Karpas-422 (cell line): ENCODE measurements around the gene PSG1. TPM values are rescaled to one million over a fixed set of nuclear protein-coding genes. Genes with fewer than 3 reads are reported as not detected.
"Not testable (repeated sequence)": the region's sequence is repeated elsewhere in the genome, so short reads cannot be mapped to it uniquely, and the experiment has no call there.

Experiments
- DNase-seq: peaks from one replicate; pipeline ENCODE4 v3.0.0-alpha.2; 2015
- H2AFZ ChIP-seq: fragments of 200-600 bp; sonication (generic); 2 replicates; pipeline ENCODE4 v1.6.1; 2014; ENCODE audit warnings: antibody characterized with exemption, low read length, mixed read lengths
- H3K27ac ChIP-seq: fragments of 200-600 bp; sonication (generic); 2 replicates; pipeline ENCODE4 v1.5.1; 2014; ENCODE audit warnings: mild to moderate bottlenecking, low read length, moderate library complexity
- H3K27me3 ChIP-seq: fragments of 200-600 bp; sonication (generic); 2 replicates; pipeline ENCODE4 v1.6.1; 2014; ENCODE audit warnings: low read length, mixed read lengths
- H3K36me3 ChIP-seq: fragments of 200-600 bp; sonication (generic); 2 replicates; pipeline ENCODE4 v1.6.1; 2014; ENCODE audit warnings: low read length, mixed read lengths; ENCODE audit not compliant: insufficient read depth
- H3K4me1 ChIP-seq: fragments of 200-600 bp; sonication (generic); 2 replicates; pipeline ENCODE4 v1.6.1; 2014; ENCODE audit warnings: mild to moderate bottlenecking, low read length, mixed read lengths
- H3K4me2 ChIP-seq: fragments of 200-600 bp; sonication (generic); 2 replicates; pipeline ENCODE4 v1.6.1; 2014; ENCODE audit warnings: low read length, low read depth, mild to moderate bottlenecking; ENCODE audit not compliant: poor library complexity, severe bottlenecking
- H3K4me3 ChIP-seq: fragments of 200-600 bp; sonication (generic); 2 replicates; pipeline ENCODE4 v1.5.1; 2014; ENCODE audit warnings: mild to moderate bottlenecking, antibody characterized with exemption, low read length, mixed read lengths
- H3K79me2 ChIP-seq: fragments of 200-600 bp; sonication (generic); 2 replicates; pipeline ENCODE4 v1.6.1; 2014; ENCODE audit warnings: mild to moderate bottlenecking, low read length, mixed read lengths
- H3K9ac ChIP-seq: fragments of 200-600 bp; sonication (generic); 2 replicates; pipeline ENCODE4 v1.6.0; 2014; ENCODE audit warnings: low read length
- H3K9me2 ChIP-seq: fragments of 200-600 bp; sonication (generic), shearing (Covaris generic); replicated peaks from 2 replicates; pipeline ENCODE4 v1.6.0; 2014; ENCODE audit warnings: mild to moderate bottlenecking, low read length, moderate library complexity; ENCODE audit not compliant: insufficient read depth
- H3K9me3 ChIP-seq: fragments of 300-700, 200-600 bp; sonication (generic); 2 replicates; pipeline ENCODE4 v1.6.1; 2014; ENCODE audit warnings: low read length, mixed read lengths
- H4K20me1 ChIP-seq: fragments of 200-600 bp; sonication (generic); 2 replicates; pipeline ENCODE4 v1.6.1; 2014; ENCODE audit warnings: mild to moderate bottlenecking, antibody characterized with exemption, low read length, low read depth; ENCODE audit not compliant: insufficient read depth
- total RNA-seq: library from RNA; depleted of rRNA; stranded (reverse); fragments of >200 nt; shearing (Covaris generic); gene quantifications from 2 replicates; pipeline ENCODE4 v1.2.3, GENCODE V29; 2014; ENCODE audit warnings: low replicate concordance; rRNA removed

PSG1 gene
- total RNA-seq, 1 experiment from 2014 or later: not detected

- not testable (repeated sequence) for H3K4me1 ChIP-seq, H3K27ac ChIP-seq, DNase-seq, H2AFZ ChIP-seq, H3K9me3 ChIP-seq, H3K36me3 ChIP-seq, H3K4me2 ChIP-seq, H3K79me2 ChIP-seq, H3K9ac ChIP-seq, H3K4me3 ChIP-seq, H4K20me1 ChIP-seq, H3K9me2 ChIP-seq, H3K27me3 ChIP-seq
Measured at GRCh38 chr19:42821306-42821977, 58.1 kb downstream of the PSG1 start.

- not testable (repeated sequence) for H3K9me3 ChIP-seq, H3K4me3 ChIP-seq, H3K4me1 ChIP-seq, DNase-seq, H3K79me2 ChIP-seq, H3K9ac ChIP-seq, H3K36me3 ChIP-seq, H4K20me1 ChIP-seq, H3K27me3 ChIP-seq, H3K9me2 ChIP-seq, H3K27ac ChIP-seq, H2AFZ ChIP-seq, H3K4me2 ChIP-seq
Measured at GRCh38 chr19:42819960-42820650, 59.4 kb downstream of the PSG1 start.

- no peak for DNase-seq
- no peak overlapping the region for H2AFZ ChIP-seq
- no peaks in the 10 kb centered on the region for H3K79me2 ChIP-seq
- no peak overlapping the region for H3K27ac ChIP-seq
- H3K9me2 ChIP-seq: no peaks in the 10 kb centered on the region
- no peaks in the 10 kb centered on the region for H3K9me3 ChIP-seq
- H4K20me1 ChIP-seq: no peaks in the 10 kb centered on the region
- H3K36me3 ChIP-seq: no peaks in the 10 kb centered on the region
- H3K27me3 ChIP-seq: no peaks in the 10 kb centered on the region
- H3K4me2 ChIP-seq: no peak overlapping the region
- H3K4me1 ChIP-seq: no peaks in the 10 kb centered on the region
- no peak overlapping the region for H3K4me3 ChIP-seq
- H3K9ac ChIP-seq: no peak overlapping the region
Measured at GRCh38 chr19:42816894-42817293, 62.6 kb downstream of the PSG1 start.

Other genes with a start within 250 kb of the PSG1 start
- not detected in 2 replicates for gene PSG3, start 139.2 kb downstream of the PSG1 start, total RNA-seq
- gene PSG8, start 114.0 kb downstream of the PSG1 start, total RNA-seq: not detected in 2 replicates
- not detected in 2 replicates for gene PSG6, start 38.2 kb upstream of the PSG1 start, total RNA-seq
- gene PSG7, start 57.5 kb upstream of the PSG1 start, total RNA-seq: not detected in 2 replicates
- gene PSG11, start 146.8 kb upstream of the PSG1 start, total RNA-seq: not detected in 2 replicates
- not detected in 2 replicates for gene PSG2, start 203.0 kb upstream of the PSG1 start, total RNA-seq